ENCODE data around the gene RNF2. TPM values are rescaled to one million over a fixed set of nuclear protein-coding genes. Genes with fewer than 3 reads are reported as not detected.
"Not testable (repeated sequence)": the region's sequence is repeated elsewhere in the genome, so short reads cannot be mapped to it uniquely, and the experiment has no call there.

The RNF2 gene
- total RNA-seq, 1 experiment from 2014 or later = 75.3 TPM

DNA sequence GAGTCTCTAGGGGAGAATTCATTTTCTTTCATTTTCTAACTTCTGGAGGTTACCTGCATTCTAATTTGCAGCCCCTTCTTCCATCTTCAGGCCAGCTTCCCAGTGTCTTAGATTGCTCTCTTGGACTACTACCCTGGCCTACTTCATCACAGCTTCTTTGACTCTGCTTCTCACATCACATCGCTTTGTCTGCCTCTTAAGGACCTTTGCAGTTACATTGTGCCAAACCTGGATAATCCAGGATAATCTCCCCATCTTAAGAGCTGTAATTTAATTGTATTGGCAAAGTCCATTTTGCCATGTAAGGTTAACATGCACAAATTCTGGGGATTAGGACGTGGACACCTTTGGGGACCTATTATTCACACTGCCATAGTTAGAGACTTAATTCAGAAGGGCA is 18.4 kb downstream of the RNF2 start:
- no CpG with 5 or more reads among the region's 2 CpGs for WGBS (ENCODE audit: extremely low coverage, insufficient read length, low lambda C conversion rate)
- H3K14ac ChIP-seq (ENCODE audit: insufficient read depth, low read length) = no peak overlapping the region
- H3K79me1 ChIP-seq (ENCODE audit: insufficient read depth, low read depth, low read length, poor library complexity, severe bottlenecking) = peaks cover 3% of the 10 kb centered on the region
- Mint-ChIP-seq H3K9me3 (peaks cover 6 to 21% of the 10 kb centered on the region in 2 experiments; a peak in 4 of 5 replicates), H3K4me3 (no peak overlapping the region; a peak in 1 of 5 replicates), H3K36me3 (ENCODE audit: insufficient read depth in 1 of 3, low read depth in 3 of 3) (peaks cover 20 to 40% (median 32%) of the 10 kb centered on the region in 3 experiments), H3K27me3 (ENCODE audit: low read depth) (no peaks in the 10 kb centered on the region), H3K4me1 (peaks cover 25 to 31% of the 10 kb centered on the region in 2 experiments), H3K27ac (no peak overlapping the region)
- no peak overlapping the region for H4K91ac ChIP-seq (ENCODE audit: insufficient read length, low read depth, low read length)
- no peaks in the 10 kb centered on the region for H3K23me2 ChIP-seq (ENCODE audit: insufficient read length, low read depth, low read length, poor library complexity, severe bottlenecking)
- no peak overlapping the region for H4K5ac ChIP-seq (ENCODE audit: insufficient read length, low read depth, low read length)
- no peak overlapping the region for H2AK5ac ChIP-seq (ENCODE audit: insufficient read length, low read length)
- H3K23ac ChIP-seq (ENCODE audit: insufficient read length, low read depth, low read length) = no peak overlapping the region
- no peak overlapping the region for H3K56ac ChIP-seq (ENCODE audit: insufficient read length, low read depth, low read length)
- H2BK12ac ChIP-seq (ENCODE audit: insufficient read length, low read depth, low read length) = no peak overlapping the region
- no peak overlapping the region for H2BK5ac ChIP-seq (ENCODE audit: insufficient read length, low read length)
- TF ChIP-seq, protein P1, sequence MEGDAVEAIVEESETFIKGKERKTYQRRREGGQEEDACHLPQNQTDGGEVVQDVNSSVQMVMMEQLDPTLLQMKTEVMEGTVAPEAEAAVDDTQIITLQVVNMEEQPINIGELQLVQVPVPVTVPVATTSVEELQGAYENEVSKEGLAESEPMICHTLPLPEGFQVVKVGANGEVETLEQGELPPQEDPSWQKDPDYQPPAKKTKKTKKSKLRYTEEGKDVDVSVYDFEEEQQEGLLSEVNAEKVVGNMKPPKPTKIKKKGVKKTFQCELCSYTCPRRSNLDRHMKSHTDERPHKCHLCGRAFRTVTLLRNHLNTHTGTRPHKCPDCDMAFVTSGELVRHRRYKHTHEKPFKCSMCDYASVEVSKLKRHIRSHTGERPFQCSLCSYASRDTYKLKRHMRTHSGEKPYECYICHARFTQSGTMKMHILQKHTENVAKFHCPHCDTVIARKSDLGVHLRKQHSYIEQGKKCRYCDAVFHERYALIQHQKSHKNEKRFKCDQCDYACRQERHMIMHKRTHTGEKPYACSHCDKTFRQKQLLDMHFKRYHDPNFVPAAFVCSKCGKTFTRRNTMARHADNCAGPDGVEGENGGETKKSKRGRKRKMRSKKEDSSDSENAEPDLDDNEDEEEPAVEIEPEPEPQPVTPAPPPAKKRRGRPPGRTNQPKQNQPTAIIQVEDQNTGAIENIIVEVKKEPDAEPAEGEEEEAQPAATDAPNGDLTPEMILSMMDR (conservative IDR thresholded peaks at IDR 0.05) = no peak
- no peak overlapping the region for H2BK20ac ChIP-seq (ENCODE audit: low read depth, low read length, poor library complexity, severe bottlenecking)
- peaks cover 4% of the 10 kb centered on the region; the same call in 1 of the 2 replicates for H3K4me1 ChIP-seq (ENCODE audit: insufficient read depth, low read length)
- H4K20me1 ChIP-seq (ENCODE audit: control insufficient read depth, insufficient read depth, insufficient read length) = no peaks in the 10 kb centered on the region
- no peak overlapping the region for H2BK15ac ChIP-seq (ENCODE audit: low read depth, low read length)
- H3K27me3 ChIP-seq (ENCODE audit: insufficient read depth, low read length) = no peaks in the 10 kb centered on the region
- no peak overlapping the region for H3K27ac ChIP-seq (ENCODE audit: insufficient read length, low read depth, low read length)
- H3K9ac ChIP-seq (ENCODE audit: extremely low read depth, insufficient read length, low read length) = no peak overlapping the region
- no peak overlapping the region for H3T11ph ChIP-seq (ENCODE audit: low read length)
- no peaks in the 10 kb centered on the region for H3K9me3 ChIP-seq (ENCODE audit: control insufficient read depth, low read depth, low read length)
- H2BK120ac ChIP-seq (ENCODE audit: low read depth, low read length, poor library complexity, severe bottlenecking) = no peak overlapping the region
- no peak overlapping the region for H4K8ac ChIP-seq (replicated peaks; ENCODE audit: insufficient read length, low read depth, low read length)
- H3K18ac ChIP-seq (ENCODE audit: insufficient read length, low read depth, low read length) = no peak overlapping the region
- H2AFZ ChIP-seq (ENCODE audit: low read length) = no peak overlapping the region
- DNase-seq = no peak
- H3K79me2 ChIP-seq (ENCODE audit: insufficient read depth, low read length) = peaks cover 35% of the 10 kb centered on the region; the same call in 1 of the 2 replicates
- H3K4me2 ChIP-seq (ENCODE audit: insufficient read depth, insufficient read length, low read length) = no peak overlapping the region
- H3K4ac ChIP-seq (ENCODE audit: low read depth, low read length) = no peak overlapping the region

DNA sequence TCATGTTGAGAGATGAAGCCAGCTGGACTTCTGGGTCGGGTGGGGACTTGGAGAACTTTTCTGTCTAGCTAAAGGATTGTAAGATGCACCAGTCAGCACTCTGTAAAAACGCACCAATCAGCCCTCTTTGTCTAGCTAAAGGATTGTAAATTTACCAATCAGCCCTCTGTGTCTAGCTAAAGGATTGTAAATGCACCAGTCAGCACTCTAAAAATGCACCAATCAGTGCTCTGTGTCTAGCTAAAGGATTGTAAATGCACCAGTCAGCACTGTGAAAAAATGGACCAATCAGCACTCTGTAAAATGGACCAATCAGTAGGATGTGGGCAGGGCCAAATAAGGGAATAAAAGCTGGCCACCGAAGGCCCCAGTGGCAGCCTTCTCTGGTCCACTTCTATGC is 19.6 kb downstream of the RNF2 start:
- H3K4me1 ChIP-seq (ENCODE audit: insufficient read depth, low read length); H3K27me3 Mint-ChIP-seq (ENCODE audit: low read depth); H2BK12ac ChIP-seq (ENCODE audit: insufficient read length, low read depth, low read length); H3K4me3 Mint-ChIP-seq; H3K27ac ChIP-seq (ENCODE audit: insufficient read length, low read depth, low read length); H3K79me1 ChIP-seq (ENCODE audit: insufficient read depth, low read depth, low read length, poor library complexity, severe bottlenecking); H3K27ac Mint-ChIP-seq; H3K27me3 ChIP-seq (ENCODE audit: insufficient read depth, low read length); H2BK20ac ChIP-seq (ENCODE audit: low read depth, low read length, poor library complexity, severe bottlenecking); H3K9me3 ChIP-seq (ENCODE audit: control insufficient read depth, low read depth, low read length); H2AK5ac ChIP-seq (ENCODE audit: insufficient read length, low read length); H2BK5ac ChIP-seq (ENCODE audit: insufficient read length, low read length); H2AFZ ChIP-seq (ENCODE audit: low read length); H3K56ac ChIP-seq (ENCODE audit: insufficient read length, low read depth, low read length); H4K5ac ChIP-seq (ENCODE audit: insufficient read length, low read depth, low read length); H2BK15ac ChIP-seq (ENCODE audit: low read depth, low read length); H3T11ph ChIP-seq (ENCODE audit: low read length); H4K20me1 ChIP-seq (ENCODE audit: control insufficient read depth, insufficient read depth, insufficient read length); H3K4ac ChIP-seq (ENCODE audit: low read depth, low read length); H3K4me2 ChIP-seq (ENCODE audit: insufficient read depth, insufficient read length, low read length); H3K14ac ChIP-seq (ENCODE audit: insufficient read depth, low read length); H3K23me2 ChIP-seq (ENCODE audit: insufficient read length, low read depth, low read length, poor library complexity, severe bottlenecking); H2BK120ac ChIP-seq (ENCODE audit: low read depth, low read length, poor library complexity, severe bottlenecking); DNase-seq; H4K91ac ChIP-seq (ENCODE audit: insufficient read length, low read depth, low read length); H3K23ac ChIP-seq (ENCODE audit: insufficient read length, low read depth, low read length); H3K9ac ChIP-seq (ENCODE audit: extremely low read depth, insufficient read length, low read length); H4K8ac ChIP-seq (replicated peaks; ENCODE audit: insufficient read length, low read depth, low read length); H3K18ac ChIP-seq (ENCODE audit: insufficient read length, low read depth, low read length): not testable (repeated sequence)
- peaks cover 28% of the 10 kb centered on the region; the same call in 1 of the 2 replicates for H3K79me2 ChIP-seq (ENCODE audit: insufficient read depth, low read length)
- Mint-ChIP-seq H3K36me3 (ENCODE audit: insufficient read depth in 1 of 3, low read depth in 3 of 3) (peaks cover 20 to 40% (median 32%) of the 10 kb centered on the region in 3 experiments), H3K4me1 (peaks cover 23 to 29% of the 10 kb centered on the region in 2 experiments), H3K9me3 (peaks cover 6 to 21% of the 10 kb centered on the region in 2 experiments; a peak in 4 of 5 replicates)
- WGBS (ENCODE audit: extremely low coverage, insufficient read length, low lambda C conversion rate) = no CpG with 5 or more reads among the region's 3 CpGs
